ENCODE results near the gene CTCF.

The CTCF gene

DNA sequence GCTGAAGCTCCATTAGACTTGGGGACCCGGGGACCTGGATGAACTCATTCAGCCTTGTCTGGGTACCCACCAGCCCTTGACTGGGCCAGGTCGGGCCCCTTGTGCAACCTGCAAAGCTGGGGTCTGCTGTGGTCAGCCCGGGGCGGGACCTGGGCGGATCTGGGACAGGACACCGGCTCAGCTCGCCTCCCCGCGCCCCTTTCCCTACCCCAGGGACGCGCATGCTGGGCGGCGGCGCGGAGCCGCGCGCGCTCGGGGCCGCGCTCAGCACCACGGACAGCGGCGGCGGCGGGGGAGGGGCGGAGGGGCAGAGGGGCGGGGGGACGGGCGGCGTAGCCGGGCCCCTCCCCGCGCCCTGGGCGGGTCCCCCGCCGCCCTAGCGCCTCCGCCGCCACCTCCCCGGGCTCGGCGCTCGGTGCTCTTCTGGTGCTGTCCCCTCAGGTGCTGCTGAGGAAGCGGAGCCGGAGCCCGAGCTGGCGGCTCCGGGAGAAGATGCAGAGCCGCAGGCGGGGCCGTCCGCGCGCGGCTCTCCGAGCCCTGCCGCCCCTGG is 90.3 kb downstream of the CTCF start:
- no peak for DNase-seq (ENCODE audit: low read depth, low spot score)

- no peak for DNase-seq (ENCODE audit: low read depth, low spot score)
Measured at GRCh38 chr16:67653128-67653788, 90.9 kb downstream of the CTCF start.

DNA sequence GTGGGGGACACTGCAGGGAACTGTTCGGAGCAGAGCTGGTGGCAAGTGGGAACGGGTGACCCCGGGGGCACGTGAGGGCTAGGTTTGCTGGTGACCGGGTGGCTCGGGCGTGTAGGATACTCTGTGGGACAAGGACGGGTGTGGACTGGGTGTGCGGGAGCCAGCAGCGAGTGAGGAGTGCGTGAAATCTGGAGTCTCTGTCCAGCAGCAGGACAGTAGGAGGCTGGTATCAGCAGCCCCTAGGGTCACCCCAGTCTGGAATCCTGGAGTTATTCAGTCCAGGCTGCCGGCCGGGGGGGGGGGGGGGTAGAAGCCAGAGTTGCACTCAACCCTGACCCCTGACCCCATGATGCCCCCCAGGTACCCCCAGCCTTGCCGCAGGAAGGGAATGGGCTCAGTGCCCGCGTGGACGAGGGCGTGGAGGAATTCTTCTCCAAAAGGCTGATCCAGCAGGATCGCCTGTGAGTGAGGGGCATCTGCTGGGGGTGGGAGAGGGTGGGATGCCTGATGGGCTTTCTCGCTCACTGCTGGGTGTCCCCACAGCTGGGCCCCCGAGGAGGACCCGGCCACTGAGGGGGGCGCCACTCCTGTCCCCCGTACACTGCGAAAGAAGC is 91.6 kb downstream of the CTCF start:
- DNase-seq (ENCODE audit: low read depth, low spot score): no peak

GRCh38 chr16:67654403-67654911 is 92.1 kb downstream of the CTCF start:
- no peak for DNase-seq (ENCODE audit: low read depth, low spot score)

- DNase-seq (ENCODE audit: low read depth, low spot score): no peak
Measured at GRCh38 chr16:67655363-67655762, 93.0 kb downstream of the CTCF start.

DNA sequence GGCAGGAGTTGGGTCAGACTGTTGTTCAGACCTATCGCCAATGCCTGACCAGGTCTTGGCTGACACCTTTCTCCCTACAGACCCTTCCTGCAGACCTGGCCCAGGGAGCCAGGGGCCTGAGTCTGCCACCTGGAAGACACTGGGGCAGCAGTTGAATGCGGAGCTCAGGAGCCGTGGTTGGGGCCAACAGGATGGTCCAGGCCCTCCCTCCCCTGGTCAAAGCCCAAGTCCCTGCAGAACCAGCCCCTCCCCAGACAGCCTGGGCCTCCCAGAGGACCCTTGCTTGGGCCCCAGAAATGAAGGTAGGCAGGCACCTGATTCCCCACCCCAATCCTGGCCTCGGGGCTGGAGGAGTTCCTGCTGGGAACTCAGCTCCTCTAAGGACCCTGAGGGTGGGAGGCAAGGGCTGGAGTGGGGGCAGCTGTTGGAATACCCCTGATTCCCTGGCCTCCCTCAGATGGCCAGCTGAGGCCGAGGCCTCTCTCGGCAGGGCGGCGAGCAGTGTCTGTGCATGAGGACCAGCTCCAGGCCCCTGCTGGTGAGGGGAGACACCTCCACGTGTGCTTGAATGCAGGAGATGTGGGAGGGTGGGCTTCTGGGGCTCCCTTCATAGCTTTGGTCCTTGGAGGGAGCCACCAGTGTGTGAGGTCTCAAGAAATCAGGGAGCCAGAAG is 94.2 kb downstream of the CTCF start:
- no peak for DNase-seq (ENCODE audit: low read depth, low spot score)

DNA sequence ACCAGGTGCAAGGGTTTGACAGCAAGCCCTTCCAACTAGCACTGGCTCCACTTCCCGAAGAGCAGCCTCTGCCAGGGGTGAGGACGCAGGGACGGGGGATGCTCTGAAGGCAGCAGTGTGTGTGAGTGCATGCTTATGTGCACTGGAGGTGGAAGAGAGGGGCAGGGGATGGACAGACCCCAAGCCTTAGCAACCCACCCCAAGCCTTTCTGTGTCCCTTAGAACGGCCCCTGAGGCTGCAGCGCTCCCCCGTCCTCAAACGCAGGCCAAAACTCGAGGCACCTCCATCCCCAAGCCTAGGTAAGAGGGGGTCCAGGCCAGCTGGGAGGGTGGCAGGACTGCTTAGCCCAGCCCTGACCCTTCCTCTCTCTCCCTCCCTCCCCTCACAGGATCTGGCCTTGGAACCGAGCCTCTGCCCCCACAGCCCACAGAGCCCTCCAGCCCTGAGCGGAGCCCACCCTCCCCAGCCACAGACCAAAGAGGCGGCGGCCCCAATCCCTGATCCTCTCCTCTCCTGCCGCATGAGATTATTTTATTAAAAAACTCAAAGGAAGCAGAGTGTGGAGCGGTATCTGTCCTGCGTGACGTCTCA is 94.8 kb downstream of the CTCF start:
- no peak for DNase-seq (ENCODE audit: low read depth, low spot score)

DNA sequence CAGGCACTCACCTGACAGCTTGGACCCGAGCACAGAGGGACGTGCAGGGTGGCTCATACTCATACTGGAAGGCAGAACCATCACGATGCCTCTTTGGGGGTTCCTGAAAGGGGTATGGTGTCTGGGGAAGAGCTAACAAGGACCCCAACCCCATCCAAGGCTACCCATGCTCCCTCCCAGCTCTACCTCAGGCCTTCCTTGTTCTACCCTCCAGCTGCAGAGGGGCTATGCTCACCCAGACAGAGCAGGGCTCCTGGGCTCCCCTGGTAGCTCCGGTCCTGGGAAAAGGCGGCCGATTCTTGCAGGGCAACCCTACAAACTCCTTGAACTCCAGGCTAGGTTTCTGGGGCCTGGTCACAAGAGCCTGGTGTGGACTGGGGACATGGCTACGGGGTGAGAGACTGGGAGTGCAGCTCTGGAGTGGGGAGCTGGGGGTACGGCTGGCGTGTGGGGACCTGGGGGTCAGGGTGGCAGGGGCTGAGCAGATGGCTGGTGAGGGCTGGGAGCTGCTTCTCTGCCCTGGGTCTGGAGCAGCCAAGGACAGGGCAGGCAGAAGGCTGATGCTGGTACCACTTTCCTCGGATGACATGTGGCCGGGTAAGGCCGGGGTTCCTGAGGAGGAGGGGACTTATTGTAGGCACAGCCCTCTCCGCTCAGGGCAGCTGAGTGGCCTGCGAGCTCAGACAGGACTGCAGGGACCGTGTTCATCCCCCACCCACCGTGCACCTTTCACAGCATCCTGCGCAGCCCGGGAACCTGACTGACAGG is 95.6 kb downstream of the CTCF start:
- DNase-seq (ENCODE audit: low read depth, low spot score): no peak

GRCh38 chr16:67658849-67659674 is 96.7 kb downstream of the CTCF start:
- no peak for DNase-seq (ENCODE audit: low read depth, low spot score)

DNA sequence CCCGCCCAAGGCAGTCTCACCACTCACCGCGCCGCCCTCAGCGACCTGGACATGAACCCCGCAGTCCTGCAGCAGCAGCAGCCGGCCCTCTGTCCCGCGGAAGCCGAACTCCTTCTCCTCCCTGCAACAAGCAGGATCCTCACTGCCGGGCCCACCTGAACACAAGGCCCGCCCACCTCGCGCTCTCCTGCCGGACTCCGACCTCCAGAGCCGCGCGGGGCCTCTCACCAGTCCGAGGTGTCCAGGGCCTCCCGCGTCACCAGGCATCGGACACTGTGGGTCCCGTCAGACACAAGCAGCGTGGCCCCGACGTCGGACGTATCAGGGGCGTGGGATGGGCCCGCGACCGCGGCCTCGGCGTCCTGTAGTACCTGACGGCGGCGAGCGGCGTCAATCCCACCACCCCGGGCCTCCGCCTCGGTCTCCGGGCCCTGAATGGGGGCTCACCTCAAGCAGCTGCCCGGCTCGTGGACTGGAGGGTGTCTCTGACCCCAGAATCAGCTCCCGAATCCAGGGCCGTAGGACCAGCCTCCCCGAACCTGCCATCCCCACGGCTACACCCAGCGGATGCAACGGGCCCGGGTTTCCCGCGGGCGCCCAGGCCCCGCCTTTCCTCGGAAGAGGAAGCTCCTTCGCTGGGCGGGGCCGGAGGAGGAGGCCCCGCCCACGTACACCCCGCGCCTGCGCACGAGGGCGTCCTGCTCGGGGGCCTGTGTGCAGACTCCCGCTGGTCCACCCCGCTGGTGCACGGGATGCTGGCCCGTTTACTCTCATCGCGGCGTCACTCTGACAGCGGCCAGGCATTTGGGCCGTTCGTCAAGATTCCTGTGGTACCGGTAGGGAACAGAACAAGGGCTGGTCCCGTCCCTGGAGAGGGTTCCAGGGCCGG is 97.6 kb downstream of the CTCF start, which contains the start of gene ACD:
ACD (minus strand) TSS at position 586 of the 889 bp plus-strand sequence; CDS start at position 546, 40 bp downstream.
- peak; percentile 78 for DNase-seq (ENCODE audit: low read depth, low spot score)

DNA sequence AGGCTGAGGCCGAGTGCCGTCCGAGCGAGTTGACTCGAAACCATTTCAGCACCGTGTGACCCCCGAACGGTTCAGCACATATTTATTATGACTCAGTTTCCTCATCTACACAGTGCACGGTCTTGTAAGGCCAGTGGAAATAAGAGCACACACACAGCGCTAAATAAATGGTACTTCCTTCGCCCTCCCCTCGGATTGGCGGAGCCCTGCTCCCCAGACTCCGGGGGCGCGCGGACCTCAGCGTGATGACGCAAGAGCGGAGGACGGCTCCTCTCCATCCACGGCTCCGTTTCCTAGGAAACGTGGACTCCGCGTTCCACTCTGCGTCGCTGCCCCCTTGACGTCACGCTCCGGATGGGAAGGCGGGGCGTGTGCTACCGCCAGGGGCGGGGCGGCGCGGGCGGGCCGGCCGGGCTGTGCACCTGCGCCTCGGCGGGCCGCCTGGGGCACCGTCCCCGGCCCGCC is 98.3 kb downstream of the CTCF start, which contains the start of gene PARD6A:
PARD6A (plus strand) TSS at position 397 of the 465 bp plus-strand sequence. CDS start 79 bp downstream, outside the sequence.
- DNase-seq (ENCODE audit: low read depth, low spot score): peak; percentile 81

DNA sequence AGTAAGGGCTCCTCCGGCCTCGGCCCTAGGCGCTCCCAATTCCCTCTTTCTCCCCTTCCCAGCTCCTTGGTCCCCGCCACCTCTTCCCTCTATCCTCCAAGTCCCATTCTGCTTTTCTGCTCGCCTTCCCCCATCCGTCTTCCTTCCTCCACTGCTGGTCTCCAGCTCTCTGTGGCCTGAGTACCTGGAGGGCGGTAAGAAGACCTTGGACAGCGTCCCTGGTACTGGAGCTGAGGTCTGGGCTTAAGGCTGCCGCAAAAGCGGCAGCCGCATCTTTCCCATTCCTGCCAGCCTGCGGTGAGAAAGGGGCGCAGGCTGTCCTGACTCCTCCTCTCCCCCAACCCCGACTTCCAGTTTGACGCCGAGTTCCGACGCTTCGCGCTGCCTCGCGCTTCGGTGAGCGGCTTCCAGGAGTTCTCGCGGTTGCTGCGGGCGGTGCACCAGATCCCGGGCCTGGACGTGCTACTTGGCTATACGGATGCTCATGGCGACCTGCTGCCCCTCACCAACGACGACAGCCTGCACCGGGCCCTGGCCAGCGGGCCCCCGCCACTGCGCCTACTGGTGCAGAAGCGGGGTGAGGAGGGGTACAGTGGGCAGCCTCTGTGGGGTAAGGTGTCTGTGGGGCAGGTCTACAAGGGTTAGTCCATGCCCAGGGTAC is 98.9 kb downstream of the CTCF start:
- no peak for DNase-seq (ENCODE audit: low read depth, low spot score)

- no peak for DNase-seq (ENCODE audit: low read depth, low spot score)
Measured at GRCh38 chr16:67661886-67662652, 99.7 kb downstream of the CTCF start.

- no peak for DNase-seq (ENCODE audit: low read depth, low spot score)
Measured at GRCh38 chr16:67662653-67663010, 100.3 kb downstream of the CTCF start.

DNA sequence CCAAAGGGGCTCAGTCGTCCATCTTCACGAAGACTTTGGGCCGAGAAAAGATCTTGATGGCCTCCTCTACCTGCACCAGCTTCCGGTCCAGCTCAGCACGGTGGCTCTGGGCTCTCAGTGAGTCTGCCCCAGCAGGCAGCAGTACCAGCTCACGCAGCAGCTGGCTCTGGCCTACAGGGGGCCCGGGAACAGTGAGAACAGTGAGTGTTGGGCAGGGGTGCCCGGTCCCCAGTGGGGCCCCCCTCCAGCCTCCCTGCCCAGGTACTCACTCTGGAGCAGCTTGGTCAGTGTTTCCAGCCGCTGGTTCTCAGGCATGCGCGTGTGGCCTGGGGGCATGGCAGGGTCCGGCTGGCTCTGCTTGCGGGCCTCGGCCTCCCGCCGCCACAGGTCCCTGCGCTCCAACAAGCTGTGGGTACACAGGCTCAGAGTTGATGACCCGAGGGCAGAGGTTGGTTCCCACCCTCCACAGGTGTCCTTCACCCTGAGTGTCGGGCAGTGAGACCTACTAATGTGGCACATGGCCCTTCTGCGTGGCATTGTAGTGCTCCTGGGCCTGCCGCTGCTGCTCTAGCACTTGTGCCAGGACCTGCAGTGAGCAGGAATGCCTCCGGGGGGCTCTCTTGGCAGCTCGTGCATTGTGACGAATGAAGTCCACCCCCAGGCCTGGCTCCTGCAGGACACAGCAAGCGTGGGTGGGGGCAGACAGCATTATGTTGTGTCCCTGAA is 101.0 kb downstream of the CTCF start:
- DNase-seq (ENCODE audit: low read depth, low spot score): no peak

DNA sequence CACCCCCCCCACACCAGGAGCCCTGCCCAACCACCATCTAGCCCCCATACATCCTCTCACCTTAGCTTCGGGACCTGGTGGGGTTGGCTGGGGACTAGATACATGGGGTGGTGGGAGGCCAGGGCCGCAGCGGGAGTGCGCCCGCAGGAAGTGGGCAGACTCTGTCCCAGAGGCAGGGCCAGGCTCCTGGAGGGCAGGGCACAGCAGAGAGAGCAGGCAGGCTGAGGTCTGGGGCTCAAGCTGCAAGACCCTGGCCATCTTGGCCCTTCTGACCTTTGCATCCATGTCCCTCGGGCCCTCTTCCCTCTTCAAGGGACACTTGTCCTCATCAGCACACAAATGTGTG is 101.5 kb downstream of the CTCF start:
- no peak for DNase-seq (ENCODE audit: low read depth, low spot score)

DNA sequence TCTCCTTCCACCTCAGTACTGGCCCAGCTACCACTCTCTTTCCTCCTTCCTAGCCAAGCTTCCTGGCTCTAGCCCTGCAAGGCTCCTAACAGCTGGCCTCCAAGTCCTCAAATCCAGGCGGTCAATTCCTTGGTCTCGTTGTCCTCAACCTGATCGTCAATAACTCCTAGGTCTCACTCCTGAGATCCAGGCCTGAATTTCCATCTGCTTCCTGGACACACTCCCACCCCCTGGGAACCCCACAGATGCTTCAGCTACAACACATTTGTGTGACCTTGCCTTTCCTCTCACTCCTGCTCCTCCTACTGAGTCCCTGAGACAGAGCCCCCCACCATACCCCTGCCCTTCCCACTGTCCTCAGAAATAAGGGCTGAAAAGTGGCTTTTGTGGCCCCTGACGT is 101.9 kb downstream of the CTCF start:
- no peak for DNase-seq (ENCODE audit: low read depth, low spot score)

Data from activated naive CD8-positive, alpha-beta T cell treated with anti-CD3 and anti-CD28 coated beads, Interleukin-2, amount 50 U/mL, for 16 hours (primary cell).